Measurements from ENCODE around the gene HILPDA.

The HILPDA gene, protein sequence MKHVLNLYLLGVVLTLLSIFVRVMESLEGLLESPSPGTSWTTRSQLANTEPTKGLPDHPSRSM

DNA sequence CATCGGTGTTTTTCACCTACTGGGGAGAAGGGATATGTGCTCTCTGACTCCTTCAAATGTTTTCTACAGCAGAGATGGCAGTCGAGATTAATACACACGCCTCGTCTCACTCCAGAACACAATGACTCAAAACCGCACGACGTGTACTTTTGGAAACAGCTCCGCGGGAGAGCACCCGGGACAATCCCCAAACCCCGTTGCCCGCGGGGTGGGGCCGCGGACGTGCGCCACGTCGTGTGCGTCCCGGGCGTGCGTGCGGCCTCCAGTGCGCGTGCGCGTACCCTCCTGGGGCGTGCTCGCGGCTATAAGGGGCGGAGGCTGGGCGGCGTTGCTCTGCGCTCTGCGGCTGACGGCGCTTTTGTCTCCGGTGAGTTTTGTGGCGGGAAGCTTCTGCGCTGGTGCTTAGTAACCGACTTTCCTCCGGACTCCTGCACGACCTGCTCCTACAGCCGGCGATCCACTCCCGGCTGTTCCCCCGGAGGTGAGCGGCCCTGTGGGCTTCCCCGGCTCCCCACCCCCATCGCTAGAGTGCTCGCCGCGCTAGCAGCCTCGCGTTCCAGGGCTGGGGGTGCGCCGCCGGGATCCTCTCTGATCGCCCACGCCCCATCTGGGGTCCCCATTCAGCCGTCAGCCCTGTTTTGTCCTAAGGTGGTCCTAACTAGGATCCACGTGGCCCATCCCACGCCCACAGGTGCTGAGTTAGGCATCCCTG lies at the start of gene HILPDA:
HILPDA (plus strand) TSS at position 336 of the 712 bp plus-strand sequence. CDS start 1,391 bp downstream, outside the sequence.
- DNase-seq: peak; percentile 92

DNA sequence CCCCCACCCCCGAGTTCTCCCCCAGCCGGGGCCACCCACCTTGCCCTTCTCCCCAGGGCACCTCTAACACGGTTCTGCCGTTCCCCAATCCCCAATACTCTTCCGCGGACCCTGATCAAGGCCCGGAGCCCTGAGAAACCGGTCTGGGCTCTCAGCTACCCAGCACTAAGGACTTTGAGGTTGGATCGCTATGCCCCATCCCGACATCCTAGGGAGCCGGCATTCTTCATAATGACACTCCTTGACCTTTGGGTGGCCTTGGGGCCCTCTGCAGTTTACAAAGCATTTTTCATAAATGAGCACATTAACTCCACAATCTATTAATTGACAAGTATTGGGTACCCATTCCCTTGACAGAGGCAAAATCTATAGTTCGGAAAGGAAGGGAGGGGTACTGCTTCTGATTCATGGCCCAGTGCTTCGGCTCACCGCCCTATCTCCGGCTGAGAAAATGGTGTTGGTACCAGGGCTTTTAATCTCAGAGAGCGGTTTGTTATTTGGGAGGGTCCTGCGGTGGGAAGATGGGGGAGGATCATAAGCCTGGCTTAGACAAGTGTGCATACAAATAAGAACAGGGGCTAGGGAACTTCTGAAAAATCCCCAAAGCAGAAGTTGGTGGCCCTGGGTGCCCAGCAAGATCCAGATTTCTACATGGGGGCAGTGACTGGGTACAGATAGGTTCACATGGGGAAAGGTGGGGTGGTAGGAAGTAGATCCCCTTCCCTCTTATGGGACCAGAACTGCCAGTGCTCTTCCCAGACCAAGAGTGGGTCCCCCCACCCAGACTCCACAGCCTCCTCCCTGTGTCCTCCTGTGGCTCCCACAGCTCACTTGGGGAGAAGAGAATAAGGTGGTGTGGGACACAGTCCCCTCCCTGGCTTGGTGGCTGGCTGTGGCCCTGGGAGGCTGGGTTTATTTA lies 49.1 kb upstream of the HILPDA start:
- DNase-seq: no peak

DNA sequence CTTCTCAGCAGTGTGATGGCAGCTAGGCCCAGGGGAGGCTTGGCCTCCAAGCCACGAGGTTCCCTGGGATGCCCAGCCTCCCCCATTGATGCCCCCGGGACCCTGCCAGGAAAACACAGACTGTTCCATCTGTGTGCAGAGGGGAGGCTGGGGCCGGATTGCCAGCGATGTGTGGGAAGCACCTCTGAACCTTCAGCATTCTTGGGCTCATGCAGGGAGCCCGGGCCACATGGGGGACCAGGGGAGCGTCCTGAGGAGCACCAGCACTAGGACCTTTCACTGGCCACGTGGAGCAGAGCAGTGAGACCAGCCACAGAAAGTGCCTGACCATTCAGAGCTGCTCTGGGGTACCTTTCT lies 48.5 kb upstream of the HILPDA start:
- no peak for DNase-seq

DNA sequence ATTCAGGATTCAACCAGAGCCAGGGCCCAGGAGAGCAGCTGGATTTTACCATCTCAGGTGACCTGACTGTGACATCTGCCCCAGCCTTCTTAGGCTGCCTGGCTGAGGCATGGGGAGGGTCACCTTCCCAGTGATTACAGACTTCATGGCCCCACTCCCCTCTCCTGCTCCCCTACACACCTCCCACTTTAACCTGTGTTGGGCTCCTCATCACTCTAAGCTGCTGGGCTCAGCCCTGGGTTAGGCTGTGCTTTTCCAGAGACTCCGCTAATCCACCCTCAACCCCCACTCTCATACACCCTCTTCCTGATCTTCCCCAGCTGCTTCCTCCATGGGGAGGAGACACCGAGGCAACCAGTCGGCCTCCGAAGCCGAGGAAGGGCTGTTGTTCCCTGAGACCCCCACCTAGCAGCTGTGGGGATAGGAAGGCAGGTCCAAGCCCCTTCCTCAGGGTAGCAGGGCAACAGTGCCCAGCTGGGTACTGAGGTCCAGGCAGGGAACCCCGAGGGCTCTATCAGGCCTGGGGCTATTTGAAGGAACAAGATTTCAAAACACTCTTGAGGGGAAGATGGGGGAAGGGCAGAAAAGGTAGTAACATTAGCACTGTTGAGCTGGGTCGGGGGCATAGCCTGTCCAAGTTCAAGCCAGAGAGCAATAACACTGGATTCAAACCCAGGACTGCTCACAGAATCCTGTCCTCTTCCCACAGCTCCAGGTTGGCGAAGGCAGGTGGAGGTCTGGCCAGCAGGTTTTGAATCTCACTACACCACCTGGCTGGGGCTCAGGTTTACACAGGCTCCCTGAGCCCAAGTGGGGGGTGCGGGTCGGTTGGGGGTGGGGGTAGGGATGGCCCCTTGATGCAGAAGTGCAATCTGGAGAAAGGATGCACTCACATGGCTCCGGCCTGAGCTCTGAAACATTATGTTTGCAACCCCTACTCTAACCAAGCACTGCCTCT lies 47.6 kb upstream of the HILPDA start:
- DNase-seq: no peak

DNA sequence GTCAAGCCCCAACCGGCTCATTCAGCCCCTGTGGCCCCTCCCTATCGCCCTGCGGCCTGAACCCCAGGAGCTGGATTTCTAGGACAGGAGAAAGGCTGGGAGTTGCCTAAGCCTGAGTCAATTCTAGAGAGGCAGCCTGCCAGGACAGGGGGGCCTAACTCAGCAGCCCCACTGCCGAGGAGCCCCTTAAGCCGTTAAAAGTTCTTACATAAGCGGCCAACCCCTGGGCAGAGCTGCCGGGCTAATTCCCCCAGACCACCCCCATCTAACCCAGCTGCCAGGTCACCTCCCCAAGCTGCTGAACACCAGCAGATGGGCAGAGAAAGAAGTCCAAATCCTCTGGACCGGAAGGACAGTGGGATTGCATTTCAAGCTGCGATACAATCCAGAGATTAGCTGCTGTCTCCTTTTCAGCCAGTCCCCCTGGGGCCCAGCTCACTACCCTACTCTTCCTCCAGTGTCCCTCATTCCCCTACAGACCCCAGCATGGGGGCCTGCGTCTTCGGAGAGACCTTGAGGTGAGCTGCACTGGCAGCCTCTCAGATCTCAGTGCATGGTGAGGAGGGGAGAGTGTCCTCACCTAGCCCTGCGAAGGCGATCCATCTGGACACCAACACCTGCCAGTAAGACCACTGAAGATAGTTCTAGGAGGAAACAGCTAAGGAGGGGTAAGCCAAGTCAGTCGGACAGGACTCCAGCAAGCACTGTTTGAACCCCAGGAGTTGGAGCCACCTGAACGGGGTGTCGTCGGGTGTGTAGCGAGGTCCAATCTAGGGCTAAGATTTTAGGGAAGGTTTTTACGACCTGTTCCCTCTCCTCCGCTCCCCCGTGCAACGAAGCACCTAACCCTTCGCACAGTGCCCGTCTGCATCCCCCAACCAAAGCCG lies 46.7 kb upstream of the HILPDA start:
- DNase-seq: no peak

DNA sequence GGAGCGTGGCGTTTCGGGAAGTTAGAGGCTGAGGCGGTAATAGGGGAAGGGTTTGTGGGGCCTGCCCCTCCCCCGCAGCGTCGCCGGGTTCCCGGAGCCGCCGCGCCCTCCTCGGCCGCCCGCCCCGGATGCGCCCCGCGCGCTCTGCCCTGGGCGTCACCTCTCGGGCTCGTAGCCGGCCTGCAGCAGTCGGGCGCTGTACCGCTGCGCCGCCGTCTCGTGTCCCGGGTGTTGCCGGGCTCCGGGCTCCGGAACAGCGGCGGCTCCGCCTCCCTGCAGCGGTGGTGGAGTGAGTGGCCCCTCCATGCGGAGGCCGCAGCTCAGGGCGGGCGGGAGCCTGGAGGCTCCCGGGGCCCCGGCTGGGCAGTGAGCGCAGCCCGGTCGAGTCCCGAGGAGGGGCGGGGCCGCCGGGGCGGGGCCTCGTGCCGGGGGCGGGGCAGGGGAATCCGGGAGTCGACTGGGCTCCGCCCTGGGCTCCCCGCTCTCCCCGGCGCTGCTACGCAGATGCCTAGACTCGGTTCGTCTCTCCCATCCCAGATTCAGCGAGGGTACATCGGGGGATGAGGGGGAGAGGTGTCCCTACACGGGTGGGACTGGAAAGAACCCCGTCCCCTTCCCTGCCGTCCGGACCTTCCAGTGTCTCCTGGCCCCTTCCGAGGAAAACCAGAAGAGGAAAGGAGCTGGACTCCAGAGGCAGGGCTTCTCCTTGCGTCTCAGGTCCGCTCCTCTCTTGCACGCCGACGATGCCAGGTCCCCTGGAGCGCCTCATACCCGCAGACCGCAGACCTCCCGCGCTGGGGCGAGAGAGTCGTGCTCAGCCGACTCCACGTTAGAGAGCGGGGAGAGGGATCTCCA lies 45.9 kb upstream of the HILPDA start, which contains the start of gene IMPDH1:
IMPDH1 (minus strand) TSS at position 387 of the 855 bp plus-strand sequence; CDS start at position 306, 81 bp downstream.
- peak; percentile 81 for DNase-seq

DNA sequence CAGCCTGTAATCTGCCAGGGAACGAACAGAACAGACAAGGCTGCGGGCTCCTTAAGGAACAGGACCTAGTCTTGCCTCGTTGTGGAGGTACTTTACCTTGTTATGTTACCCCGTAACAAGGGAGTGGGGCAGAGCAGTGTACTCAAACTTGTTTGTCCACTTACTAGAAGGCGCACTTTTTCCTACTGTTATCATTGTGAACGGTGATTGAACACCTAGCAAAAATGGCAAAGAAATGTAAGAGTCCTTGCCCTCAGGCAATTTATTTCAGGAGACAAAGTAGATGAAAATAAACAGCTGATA lies 45.3 kb upstream of the HILPDA start:
- no peak for DNase-seq

DNA sequence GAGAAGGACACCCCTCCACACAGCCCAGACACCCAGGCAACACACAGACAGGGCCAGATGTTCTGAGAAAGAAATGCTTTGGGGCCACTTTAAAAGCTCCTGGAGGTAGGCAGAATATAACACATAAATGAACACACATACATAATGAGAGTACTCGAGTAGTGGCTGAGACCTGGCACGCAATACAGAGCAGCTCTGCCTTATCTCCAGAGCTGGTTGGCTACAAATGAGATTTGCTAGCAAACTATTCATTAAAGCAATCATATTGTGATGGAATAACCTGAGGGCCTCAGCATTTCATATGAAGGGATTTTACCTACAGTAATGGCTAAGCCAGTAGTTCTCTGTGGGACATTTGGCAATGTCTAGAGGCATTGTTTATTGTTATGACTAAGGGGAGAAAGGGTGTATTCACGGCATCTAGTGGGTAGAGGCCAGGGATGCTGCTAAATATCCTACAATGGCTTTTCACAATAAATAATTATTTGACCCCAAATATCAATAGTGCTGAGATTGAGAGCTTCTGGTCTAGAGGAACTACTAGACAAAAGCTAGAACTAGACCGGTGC lies 40.4 kb upstream of the HILPDA start:
- no peak for DNase-seq

DNA sequence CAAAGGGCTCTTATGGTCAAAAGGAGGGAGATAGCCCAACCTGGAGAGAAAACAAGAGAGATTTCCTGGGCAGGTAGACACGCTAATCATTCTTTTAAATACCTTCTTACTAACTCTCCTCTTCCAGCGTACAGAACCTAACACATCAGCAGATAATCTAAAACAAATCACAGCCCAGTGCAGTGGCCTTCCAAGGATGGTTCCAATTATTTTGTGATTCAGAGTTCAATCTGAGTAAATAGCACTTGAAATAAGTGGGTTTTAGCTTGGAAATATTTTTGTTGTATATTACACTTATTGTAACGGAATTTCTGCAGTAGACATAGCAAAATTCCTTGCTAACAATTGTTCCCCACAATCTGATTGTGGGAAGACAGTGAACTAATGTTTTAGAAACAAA lies 38.6 kb upstream of the HILPDA start:
- DNase-seq: no peak

DNA sequence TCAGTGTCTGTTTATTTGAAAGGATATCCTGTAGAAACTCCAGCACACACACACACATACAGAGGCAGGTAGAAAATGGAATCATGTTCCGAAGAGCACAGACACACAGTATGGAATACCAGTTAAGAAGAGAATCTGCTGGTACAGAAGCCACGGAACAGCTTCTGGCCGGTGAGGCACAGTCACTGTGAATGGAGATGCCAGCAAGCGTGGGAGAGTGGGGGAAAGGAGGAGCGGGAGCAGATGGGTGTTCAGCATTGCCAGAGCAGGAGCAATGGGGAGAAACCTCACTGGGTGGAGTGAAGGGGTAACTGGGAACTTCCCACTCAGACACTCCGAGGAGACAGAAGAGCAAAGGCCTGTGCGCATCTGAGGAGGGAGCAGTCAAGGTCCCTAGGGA lies 36.4 kb upstream of the HILPDA start:
- no peak for DNase-seq

DNA sequence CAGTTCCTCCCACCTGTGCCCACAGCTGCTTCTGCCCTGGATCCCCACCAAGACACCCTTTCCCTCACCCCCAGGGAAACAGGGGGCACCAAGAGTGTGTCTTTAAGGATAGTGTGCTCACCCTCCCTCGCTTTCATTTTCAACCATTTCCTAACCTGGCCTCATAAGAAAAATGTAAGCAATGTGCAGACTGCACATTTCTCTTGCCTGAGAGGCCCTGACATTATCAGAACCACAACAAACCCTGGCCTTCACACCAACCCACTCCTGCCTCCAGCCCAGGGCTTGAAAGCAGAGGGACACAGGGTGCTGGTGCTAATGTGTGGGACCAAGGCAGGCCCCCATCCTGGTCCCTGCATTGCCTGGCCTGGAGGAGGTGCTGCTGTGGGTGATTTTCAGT lies 34.9 kb upstream of the HILPDA start:
- DNase-seq: no peak

DNA sequence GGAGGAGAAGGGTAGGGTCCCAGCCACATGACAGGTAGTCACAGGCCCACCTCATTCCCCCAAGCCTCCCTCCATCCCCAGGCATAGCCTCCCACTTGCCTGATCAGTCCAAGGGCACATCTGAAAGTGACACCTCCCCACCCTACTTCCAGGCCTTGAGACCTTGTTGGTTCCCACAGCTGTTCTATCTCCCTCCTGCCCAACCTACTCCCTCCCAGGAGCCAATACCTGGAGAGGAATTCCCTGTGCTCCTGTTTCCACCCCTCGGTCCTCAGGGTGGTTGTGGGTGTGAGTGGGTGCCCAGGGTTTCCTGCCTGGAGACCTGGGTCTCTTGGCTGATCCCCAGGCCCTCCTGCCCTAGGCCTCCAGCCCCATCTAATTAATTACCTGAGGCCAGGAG lies 34.3 kb upstream of the HILPDA start:
- no peak for DNase-seq

DNA sequence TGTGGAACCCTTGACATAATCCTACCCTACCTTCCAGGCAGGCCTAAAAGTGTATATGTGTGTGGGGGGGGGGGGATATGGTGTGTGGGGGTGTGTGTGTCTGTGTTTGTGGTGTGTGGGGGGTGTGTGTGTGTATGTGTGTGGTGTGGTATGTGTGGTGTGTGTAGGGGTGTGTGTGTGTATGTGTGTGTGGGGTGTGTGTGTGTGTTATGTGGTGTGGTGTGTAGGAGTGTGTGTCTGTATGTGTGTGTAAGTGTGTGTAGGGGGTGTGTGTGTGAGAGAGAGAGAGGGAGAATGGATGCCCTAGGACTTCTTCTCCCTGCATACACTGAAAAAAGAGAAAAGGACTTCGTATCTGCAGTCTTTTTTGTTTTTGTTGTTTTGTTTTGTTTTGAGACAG lies 33.6 kb upstream of the HILPDA start:
- DNase-seq: no peak

DNA sequence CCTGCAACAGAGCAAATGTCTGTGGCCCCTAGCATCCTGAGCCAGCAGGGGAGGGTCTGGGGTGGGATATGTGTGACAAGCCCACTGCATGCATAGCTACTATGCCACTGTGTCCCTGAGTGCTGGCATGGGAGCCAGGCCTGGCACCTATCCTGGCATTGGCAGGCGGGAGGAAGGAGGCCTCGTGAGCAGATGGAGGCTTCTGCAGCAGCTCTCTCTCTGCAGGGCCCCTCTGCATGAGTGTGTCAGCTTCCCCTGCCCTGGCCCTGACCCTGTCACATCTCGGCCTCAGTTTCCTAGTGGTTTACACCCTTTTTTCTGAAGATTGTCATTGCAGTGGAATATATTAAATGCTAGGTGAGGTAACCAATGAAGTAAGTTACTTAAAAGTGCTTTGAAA lies 32.8 kb upstream of the HILPDA start:
- no peak for DNase-seq

DNA sequence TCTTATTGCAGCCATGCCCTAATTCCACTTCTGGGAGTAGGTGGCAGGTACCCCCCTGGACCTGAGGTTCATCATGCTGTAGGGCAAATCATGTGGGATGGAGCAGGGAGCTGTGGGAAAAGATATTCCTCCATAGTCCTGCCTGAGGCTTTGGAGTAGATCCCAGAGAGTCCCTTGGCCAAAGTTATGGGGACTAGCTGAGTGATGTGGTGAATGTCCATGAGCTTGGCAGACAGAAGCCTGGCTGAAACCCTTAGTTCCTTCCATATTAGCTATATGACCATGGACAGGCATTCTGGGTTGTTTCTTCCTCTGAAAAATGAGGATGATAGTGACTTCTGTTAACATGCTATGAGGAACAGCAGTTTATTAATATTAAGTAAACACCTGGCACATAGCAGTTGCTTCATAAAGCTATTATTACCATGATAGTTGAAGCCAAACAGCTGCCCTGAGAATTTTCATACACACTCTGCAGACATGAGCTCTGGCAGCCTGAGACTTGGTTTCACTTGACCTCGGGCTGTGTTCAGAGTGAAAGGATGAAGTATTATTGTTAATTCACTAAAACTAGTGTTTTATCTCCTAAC lies 30.9 kb upstream of the HILPDA start:
- DNase-seq: no peak

DNA sequence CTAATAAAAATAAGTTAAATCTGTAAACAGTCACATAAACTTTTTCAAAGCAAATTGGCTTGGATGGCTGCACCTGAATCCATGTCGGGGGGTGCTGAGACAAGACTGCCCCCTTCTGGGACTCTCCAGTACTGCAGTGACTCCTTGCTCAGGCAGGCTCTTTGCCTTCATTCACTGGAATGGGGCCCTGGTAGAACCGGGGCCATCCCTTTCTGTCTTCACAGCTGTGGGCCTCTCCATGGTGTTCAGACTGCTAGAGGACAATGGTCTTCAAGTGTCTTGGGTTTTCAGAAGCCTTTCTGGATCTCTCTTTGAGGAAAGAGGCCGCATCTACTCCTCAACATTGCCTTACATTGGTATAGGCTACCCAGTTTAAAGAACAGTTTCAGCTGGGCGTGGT lies 29.8 kb upstream of the HILPDA start:
- DNase-seq: peak; percentile 63

DNA sequence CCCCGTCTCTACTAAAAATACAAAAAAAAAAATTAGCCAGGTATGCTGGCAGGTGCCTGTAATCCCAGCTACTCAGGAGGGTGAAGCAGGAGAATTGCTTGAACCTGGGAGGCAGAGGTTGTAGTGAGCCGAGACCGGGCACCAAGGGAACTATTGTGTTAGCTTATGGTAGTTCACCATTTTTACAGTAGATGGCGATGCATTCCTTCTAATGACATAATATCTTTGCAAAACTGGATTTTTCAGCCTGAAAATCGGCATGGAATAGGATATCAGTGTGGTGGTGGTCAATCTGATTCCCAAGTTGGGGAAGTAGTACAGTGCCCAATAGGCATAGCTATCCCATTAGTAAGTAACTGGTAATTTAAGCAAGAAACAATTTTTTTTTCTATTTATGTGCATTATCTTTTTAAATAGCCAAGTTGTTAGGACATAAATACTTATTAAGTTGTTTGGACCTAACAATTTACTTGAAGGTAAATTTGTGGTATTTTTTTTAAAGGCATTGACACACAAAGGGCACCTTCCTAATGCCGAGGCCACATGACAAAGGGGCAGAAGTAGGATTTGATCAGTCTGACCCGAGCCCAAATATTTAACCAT lies 28.3 kb upstream of the HILPDA start:
- no peak for DNase-seq

DNA sequence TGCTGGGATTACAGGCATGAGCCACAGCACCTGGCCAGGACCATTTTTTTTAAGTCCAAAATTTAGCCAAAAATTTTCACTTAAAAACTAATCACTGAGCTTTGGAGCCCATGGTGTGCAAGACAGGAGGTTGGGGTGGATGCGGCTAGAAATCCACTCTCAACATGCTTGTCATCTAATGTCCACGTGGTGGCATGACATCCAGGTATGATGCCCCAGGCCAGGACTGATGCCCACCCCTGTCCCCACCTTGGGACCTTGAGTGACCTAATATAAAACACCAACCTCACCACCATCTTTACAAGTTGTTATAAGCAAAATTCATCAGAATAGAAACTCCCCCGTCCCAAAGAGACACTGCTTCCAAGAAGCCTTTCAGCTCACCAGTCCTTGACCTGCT lies 25.5 kb upstream of the HILPDA start:
- DNase-seq: no peak

DNA sequence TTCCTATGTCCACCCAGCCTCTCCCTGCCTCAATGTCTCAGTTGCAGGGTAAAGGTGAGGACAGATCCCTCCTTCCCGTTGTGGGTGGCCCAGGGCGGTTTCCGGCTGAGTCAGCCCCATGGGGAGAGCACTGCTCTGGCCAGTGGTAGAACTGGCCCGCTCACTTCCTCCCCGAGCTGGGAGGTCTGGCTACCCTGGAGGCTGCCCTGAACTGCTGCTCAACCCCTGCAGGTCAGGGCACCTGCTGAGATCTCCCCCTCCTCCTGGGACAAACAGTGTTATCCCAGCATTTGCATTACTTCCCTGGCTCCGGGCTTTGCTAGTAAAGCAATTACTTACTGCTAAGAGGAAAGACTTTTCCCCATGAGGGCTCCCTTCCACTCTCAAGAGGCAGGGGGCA lies 24.5 kb upstream of the HILPDA start:
- no peak for DNase-seq

DNA sequence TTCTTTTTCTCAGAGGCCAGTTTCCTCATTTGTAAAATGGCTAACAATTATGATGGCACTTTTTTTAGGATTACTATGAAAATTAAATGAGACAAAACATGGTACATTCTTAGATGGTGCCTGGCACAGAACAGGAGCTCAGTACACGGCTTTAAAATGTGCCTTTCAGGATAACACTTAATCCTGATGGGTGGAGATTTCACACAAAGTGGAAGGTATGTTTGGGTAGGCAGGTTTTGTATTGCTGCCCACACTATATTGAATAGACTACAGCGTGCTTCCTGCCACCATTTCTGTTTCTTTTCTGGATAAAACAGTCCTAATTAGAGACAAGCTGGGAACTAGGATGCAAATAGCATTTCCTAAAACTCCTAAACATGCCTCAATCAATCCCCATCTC lies 23.9 kb upstream of the HILPDA start:
- no peak for DNase-seq

Measured in stimulated activated naive CD4-positive, alpha-beta T cell treated with Interleukin-2 at 50 U/mL for 16 hours (primary cell).